ENCODE results near the gene GPATCH2.

GPATCH2 gene

DNA sequence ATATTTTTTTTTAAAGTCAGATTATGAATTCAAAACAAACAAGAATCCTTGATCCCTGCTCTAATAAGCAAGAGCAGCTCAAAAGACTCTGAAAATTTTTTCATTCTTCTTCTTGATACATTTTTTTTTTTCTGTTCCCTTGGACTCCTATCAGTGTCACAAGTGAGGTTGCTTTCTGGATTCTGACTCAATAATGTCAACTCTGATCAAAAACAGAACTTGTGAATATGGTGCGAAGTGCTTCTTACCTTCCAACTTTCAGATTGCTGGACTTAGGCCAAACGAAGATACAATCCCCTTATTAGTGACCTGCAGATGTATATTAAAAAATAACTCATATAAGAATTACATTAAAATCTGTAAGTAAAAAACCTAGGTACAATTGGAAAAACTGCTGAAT is 136.1 kb downstream of the GPATCH2 start:
- Histone ChIP-seq H3K79me2 (ENCODE audit: insufficient read depth, low read length) (no peaks in the 10 kb centered on the region), H3K9me3 (ENCODE audit: low read length) (no peaks in the 10 kb centered on the region), H3K4me1 (ENCODE audit: insufficient read depth, low read length, severe bottlenecking) (no peaks in the 10 kb centered on the region), H3F3A (ENCODE audit: insufficient read depth, low read length) (no peaks in the 10 kb centered on the region), H3K4me2 (ENCODE audit: low read length) (no peak overlapping the region), H3K36me3 (ENCODE audit: insufficient read depth, low read length) (no peaks in the 10 kb centered on the region), H3K27ac (ENCODE audit: low read depth, low read length, poor library complexity, severe bottlenecking) (no peak overlapping the region), H2AFZ (ENCODE audit: low read length) (no peak overlapping the region), H3K9ac (ENCODE audit: low read length) (no peak overlapping the region), H3K27me3 (ENCODE audit: insufficient read depth, low read length) (no peaks in the 10 kb centered on the region), H3K9me2 (ENCODE audit: low read depth, low read length) (no peaks in the 10 kb centered on the region), H3K4me3 (ENCODE audit: low read depth, low read length, poor library complexity, severe bottlenecking) (no peak overlapping the region), H4K20me1 (ENCODE audit: insufficient read depth, low read length) (no peaks in the 10 kb centered on the region)
- TF ChIP-seq CTCF (IDR thresholded peaks at IDR 0.05; ENCODE audit: low read length) (no peak), EZH2 (IDR thresholded peaks at IDR 0.05; ENCODE audit: borderline replicate concordance, low read length) (no peak)

DNA sequence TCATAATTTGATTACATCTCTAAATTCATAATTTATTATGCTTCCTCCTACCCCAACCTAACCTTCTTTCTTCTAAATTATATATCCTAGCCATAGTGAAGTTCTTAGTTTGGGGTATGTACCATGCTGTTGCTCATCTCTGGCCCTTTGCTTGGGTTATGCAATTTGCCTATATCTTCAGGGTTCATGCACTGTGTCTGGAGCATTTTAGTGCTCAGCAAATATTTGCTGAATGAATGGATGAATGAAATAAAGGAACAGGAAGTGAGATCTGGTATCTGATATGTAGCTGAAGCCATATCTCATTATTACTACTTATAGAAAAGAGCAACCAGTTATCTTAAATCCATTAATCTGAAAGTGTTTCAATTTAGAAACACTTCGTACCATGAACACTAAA is 137.6 kb downstream of the GPATCH2 start:
- Histone ChIP-seq H3K9me3 (ENCODE audit: low read length) (no peaks in the 10 kb centered on the region), H4K20me1 (ENCODE audit: insufficient read depth, low read length) (no peaks in the 10 kb centered on the region), H3K9ac (ENCODE audit: low read length) (no peak overlapping the region), H3K9me2 (ENCODE audit: low read depth, low read length) (no peaks in the 10 kb centered on the region), H3K4me3 (ENCODE audit: low read depth, low read length, poor library complexity, severe bottlenecking) (no peak overlapping the region), H2AFZ (ENCODE audit: low read length) (no peak overlapping the region), H3K36me3 (ENCODE audit: insufficient read depth, low read length) (no peaks in the 10 kb centered on the region), H3K27me3 (ENCODE audit: insufficient read depth, low read length) (no peaks in the 10 kb centered on the region), H3K4me1 (ENCODE audit: insufficient read depth, low read length, severe bottlenecking) (no peaks in the 10 kb centered on the region), H3K4me2 (ENCODE audit: low read length) (no peak overlapping the region), H3K27ac (ENCODE audit: low read depth, low read length, poor library complexity, severe bottlenecking) (no peak overlapping the region), H3K79me2 (ENCODE audit: insufficient read depth, low read length) (no peaks in the 10 kb centered on the region), H3F3A (ENCODE audit: insufficient read depth, low read length) (no peaks in the 10 kb centered on the region)
- no peak for TF ChIP-seq EZH2 (IDR thresholded peaks at IDR 0.05; ENCODE audit: borderline replicate concordance, low read length)
- TF ChIP-seq CTCF (IDR thresholded peaks at IDR 0.05; ENCODE audit: low read length): no peak

DNA sequence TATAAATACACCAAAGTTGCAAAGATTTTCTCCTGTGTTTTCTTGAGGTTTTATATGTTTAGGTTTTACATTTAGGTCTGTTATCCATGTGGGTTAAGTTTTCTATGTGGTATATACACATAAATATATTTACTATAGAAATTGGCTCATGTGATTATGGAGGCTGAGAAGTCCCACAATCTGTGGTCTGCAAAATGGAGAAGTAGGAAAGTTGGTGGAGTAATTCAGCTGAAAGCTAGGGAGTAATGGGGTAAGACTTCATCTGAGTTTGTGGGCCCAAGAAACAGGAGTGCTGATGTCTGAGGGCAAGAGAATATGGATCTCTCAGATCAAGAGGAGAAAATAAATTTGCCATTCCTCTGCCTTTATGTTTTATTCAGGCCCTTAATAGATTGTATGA is 146.0 kb downstream of the GPATCH2 start:
- no peak overlapping the region for H2AFZ ChIP-seq (ENCODE audit: low read length)
- no peak overlapping the region for H3K4me3 ChIP-seq (ENCODE audit: low read depth, low read length, poor library complexity, severe bottlenecking)
- TF ChIP-seq EZH2 (IDR thresholded peaks at IDR 0.05; ENCODE audit: borderline replicate concordance, low read length): no peak
- no peak for TF ChIP-seq CTCF (IDR thresholded peaks at IDR 0.05; ENCODE audit: low read length)
- H3K9me3 ChIP-seq (ENCODE audit: low read length): no peaks in the 10 kb centered on the region
- H3K79me2 ChIP-seq (ENCODE audit: insufficient read depth, low read length): no peaks in the 10 kb centered on the region
- H3K36me3 ChIP-seq (ENCODE audit: insufficient read depth, low read length): no peaks in the 10 kb centered on the region
- no peaks in the 10 kb centered on the region for H3K4me1 ChIP-seq (ENCODE audit: insufficient read depth, low read length, severe bottlenecking)
- no peaks in the 10 kb centered on the region for H3K27me3 ChIP-seq (ENCODE audit: insufficient read depth, low read length)
- H3F3A ChIP-seq (ENCODE audit: insufficient read depth, low read length): no peaks in the 10 kb centered on the region
- H3K27ac ChIP-seq (ENCODE audit: low read depth, low read length, poor library complexity, severe bottlenecking): no peak overlapping the region
- H3K9me2 ChIP-seq (ENCODE audit: low read depth, low read length): no peaks in the 10 kb centered on the region
- H4K20me1 ChIP-seq (ENCODE audit: insufficient read depth, low read length): no peaks in the 10 kb centered on the region
- H3K9ac ChIP-seq (ENCODE audit: low read length): no peak overlapping the region
- H3K4me2 ChIP-seq (ENCODE audit: low read length): no peak overlapping the region
